Left colon (tissue), 2 donors: ENCODE measurements around the gene PCLO. TPM values are rescaled to one million over a fixed set of nuclear protein-coding genes. Genes with fewer than 3 reads are reported as not detected.
"Not testable (repeated sequence)": the region's sequence is repeated elsewhere in the genome, so short reads cannot be mapped to it uniquely, and the experiment has no call there.

Experiments
- ATAC-seq: fragments of 200-7000 bp; cut with Tn5 transposase; one replicate; pipeline ENCODE4 v1.9.1; 2020; ENCODE audit warnings: mild to moderate bottlenecking, moderate library complexity
- DNase-seq, 2 donors: peaks; one replicate each; pipeline ENCODE4 v3.0.0-alpha.2; 2020
- intact Hi-C, 2 donors: fragments of 100-400 bp; cut with DNase I in 1 of 2; cut with micrococcal nuclease in 1 of 2; formaldehyde crosslinking; loops; one replicate each; pipeline versions ENCODE4 v1.11.2 to v1.14.0; 2022; cut with DNase I, micrococcal nuclease
- total RNA-seq, 2 donors: library from RNA; stranded (reverse); fragmentation: NEBNext Ultra II Directional; extraction: Animal tissue kit (Norgen Biotek cat#: 25700); gene quantifications; one replicate each; pipeline ENCODE4 v1.2.1, GENCODE V29; 2021
- donor health status: DM: no; HTN: no; CAD: no.
- donor health status: DM: yes; HTN: yes; CAD: no.

PCLO gene
- total RNA-seq, 2 donors from 2014 or later = 7.2 to 9.2 TPM

DNA sequence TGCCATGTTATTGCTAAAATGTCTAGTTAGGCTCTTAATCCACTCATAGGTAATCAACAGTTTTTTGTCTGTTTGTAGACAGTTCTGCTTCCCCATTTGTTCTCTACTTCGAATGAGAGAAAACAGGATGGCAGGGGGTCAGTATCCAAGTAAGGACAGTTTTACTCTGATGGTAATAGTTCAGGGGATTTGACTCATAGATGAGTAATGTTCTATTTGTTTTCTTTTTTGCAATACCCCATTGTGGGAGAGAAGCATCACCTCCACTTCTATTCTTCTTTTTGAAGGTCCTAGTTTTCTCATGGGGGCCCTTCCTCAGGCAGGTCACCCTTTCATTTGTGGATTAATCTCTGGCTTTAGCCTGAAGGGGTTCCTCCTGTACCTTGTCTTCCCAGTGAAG lies 13.9 kb downstream of the PCLO start:
- no peak for DNase-seq
- ATAC-seq = no peak
- intact Hi-C loops = no loop called here

DNA sequence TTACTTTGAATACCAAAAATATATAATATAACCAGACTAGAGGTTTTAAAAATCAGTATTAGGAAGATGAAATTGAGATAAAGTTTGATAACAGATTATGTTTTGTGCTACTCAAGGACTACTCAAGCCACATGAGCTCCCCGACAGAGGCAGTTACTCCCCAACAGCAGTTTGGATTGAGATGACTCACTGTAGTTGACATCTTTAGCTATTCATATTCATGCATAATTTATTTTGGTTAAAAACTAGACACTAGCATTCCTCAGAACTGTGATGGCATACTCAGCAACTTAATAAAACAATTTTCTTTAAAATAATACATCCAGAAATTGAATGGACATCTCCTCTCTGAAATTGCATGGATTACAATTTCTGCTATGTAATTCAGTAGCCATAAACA lies 19.6 kb downstream of the PCLO start:
- no peak for DNase-seq
- no peak for ATAC-seq
- intact Hi-C loops = no loop called here

DNA sequence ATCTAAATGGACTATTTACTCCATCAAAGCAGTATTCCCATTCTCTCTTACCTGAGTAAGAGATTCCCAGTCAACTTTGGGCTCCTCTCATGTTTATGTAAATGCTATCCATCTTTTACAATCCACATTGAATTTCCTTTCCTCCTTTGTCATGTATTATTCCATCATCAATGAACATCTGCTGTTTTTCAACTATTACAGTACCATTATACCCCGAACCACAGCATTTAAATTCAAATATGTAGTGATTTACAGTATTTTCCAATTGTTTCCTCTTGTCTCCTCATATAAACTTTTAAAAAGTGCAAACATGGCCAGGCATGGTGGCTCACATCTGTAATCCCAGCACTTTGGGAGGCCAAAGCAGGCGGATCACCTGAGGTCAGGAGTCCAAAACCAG lies 20.3 kb downstream of the PCLO start:
- intact Hi-C loops = no loop called here
- no peak for ATAC-seq

DNA sequence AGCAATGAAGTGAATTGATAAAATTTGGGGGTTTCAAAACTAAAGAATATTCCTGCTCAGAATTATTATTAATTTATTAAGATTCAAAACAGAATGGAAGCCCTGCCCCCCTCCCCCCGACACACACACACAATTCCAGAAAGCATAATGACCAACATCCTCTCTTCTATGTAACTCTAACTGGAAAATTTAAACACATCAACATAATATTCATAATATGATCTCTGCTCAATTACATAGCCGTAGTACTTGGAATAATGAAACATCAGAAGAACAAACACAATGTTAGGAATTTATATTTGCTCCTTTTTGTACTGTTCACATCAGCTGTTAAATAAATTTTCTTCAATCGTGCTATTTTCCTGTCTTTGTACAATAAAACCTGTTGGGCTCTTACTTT lies 20.8 kb downstream of the PCLO start:
- no peak for ATAC-seq
- DNase-seq = no peak
- intact Hi-C loops = no loop called here

More for the DNA sequence above, 20.3 kb downstream of the PCLO start:
- no peak for DNase-seq

DNA sequence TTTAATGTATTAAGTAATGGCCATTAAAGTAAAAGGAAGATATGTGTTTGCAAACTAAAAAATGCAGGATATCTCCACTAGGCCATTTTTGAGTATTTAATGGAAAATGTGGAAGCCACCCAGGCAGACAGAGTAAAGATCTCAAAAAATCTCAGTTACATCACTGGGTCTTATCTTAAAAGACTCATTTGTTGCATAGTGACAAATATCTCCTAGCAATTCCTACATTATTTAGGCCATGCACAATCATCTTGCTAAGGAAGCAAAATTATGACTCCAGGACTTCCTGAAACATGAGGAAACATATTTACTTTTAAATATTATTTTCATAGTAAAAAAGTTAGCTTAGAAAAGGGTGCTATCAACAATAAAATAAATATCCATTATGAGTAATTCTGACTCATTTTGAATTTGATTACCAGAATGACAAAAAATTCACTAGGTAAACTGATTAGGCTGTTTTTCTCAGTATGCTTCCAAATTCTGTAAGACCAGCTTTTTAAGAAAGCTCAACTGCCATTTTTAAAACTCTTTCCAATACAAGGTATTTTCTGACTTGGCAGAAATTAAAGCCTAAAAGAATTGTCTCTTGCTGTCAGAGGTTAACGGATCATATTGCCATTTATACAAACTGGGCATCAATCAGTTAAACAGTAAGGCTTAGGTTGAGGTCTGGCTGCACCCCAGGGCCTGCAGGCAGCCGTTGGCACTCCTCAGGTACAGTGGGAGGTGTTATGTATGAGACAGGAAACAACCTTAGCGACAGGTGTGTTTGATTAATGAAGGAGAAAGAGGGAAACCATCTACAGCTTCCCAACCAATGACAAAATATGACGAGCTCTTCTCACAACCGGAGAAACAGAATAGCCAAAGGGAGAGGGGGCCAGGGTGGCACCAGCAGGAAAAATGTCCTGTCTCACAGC lies 31.8 kb downstream of the PCLO start:
- intact Hi-C loops = no loop called here
- no peak for DNase-seq
- peak; percentile 62 for ATAC-seq

DNA sequence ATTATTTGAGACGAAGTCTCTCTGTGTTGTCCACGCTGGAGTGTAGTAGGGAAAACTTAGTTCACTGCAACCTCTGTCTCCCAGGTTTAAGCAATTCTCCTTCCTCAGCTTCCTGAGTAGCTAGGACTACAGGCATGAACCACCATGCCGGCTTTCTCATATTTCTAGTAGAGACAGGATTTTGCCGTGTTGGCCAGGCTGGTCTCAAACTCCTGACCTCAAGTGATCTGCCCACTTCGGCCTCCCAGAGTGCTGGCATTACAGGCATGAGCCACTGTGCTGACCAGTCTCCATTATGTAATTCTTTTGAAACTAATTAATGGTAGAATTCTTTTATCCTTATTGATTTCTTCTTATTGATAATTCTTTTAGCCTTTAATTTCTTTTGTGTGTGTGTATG lies 32.5 kb downstream of the PCLO start:
- ATAC-seq = no peak
- no peak for DNase-seq
- intact Hi-C loops = no loop called here

DNA sequence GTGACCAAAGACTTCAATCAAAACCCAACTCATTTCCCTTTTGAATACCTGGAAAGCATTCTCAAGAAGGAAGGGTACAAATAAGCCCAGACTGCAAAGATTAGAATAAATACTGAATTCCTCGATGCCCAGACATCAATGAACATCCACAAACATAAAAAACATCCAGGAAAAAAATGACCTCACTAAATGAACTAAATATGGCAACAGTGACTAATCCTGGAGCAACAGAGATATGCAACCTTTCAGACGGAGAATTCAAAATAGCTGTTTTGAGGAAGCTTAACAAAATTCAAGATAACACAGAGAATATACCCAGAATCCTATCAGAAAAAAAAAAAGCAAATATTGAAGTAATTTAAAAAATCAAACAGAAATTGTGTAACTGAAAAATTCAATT lies 43.2 kb downstream of the PCLO start:
- intact Hi-C loops = no loop called here
- no peak for DNase-seq
- no peak for ATAC-seq

DNA sequence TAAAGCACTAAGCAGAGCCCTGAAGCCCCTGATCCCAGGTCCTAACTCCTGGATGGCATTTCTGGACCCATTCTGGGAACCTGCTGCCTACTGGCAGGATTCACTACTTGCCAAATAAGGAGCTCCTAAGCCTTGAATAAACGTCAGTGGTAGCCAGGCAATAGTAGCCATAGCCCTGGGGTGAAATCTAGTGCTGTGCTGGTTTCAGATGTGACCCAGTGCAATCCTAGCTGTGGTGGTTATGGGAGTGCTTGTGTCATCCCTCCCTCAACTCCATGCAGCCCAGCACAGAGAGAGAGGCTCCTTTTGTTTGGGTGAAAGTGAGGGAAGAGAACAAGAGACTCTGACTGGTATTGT lies 43.7 kb downstream of the PCLO start:
- ATAC-seq = no peak
- intact Hi-C loops = no loop called here

DNA sequence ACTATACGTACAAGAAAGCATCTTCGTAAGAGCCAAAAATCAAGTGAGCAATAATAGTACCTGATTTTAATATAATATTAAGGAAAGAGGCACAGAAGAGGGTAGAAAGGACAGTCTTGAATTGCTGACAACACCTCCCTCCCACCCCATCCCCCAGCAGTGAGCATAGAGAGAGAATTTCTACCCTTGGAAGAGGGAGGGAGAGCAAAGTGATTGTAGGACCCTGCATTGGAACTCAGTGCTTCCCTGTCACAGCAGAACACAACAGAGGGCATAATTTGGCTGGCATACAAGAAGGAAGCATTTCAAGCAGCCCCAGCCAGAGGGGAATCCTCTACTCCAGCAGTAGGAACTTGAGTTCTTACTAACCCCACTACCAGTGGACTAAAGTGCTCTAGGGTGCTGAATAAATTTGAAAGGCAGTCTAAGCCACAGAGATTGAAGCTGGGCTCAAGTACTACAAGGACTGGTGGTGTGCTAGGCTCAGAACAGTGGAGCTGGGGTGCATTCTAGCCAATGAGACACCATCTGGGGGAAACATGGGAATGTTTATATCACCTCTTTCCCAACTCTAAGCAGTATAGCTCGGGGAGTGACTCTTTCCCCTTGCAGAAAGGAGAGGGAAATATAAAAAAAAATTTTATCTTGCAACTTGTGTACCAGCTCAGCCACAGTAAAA lies 44.2 kb downstream of the PCLO start:
- no peak for DNase-seq
- intact Hi-C loops = no loop called here
- ATAC-seq = no peak

More for the DNA sequence above, 43.7 kb downstream of the PCLO start:
- DNase-seq = no peak

DNA sequence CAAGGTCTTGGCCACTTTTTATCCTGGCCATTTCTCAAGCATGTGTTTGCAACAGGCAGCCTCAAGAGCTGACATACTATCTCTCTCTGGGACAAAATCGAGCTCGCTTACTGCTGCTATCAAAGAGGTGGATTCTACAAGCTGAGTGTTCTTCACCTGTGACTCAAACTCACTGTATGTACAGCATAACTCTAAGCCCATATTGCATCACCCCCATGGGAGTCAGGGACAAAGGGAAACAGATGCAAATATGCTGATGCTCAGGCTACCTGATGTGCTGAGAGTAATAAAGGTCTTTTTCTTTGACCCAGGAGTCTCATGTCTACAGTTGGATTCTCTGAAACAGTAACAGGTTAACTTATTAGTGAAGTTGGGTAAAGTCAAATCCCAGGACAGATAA lies 45.2 kb downstream of the PCLO start:
- no peak for DNase-seq
- ATAC-seq = no peak
- intact Hi-C loops = no loop called here

DNA sequence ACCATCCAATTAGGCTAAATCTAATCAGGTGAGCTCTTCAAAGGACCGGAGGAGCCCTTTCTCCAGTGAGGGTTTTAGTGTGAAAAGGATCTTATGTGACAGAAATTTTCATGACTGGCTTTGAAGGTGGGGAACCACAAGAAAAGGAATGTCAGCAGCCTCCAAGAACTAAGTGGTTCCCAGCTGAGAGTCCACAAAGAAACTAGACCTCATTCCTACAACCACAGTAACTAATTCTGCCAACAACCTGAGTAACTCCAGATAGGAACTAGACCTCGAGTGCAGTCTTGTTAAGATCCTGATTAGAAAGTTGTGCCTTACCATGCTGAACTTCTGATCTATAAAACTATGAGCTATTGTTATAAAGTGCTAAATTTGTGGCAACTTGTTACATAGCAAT lies 51.3 kb downstream of the PCLO start:
- DNase-seq (no peak), ATAC-seq (no peak)
- intact Hi-C loops = no loop called here

DNA sequence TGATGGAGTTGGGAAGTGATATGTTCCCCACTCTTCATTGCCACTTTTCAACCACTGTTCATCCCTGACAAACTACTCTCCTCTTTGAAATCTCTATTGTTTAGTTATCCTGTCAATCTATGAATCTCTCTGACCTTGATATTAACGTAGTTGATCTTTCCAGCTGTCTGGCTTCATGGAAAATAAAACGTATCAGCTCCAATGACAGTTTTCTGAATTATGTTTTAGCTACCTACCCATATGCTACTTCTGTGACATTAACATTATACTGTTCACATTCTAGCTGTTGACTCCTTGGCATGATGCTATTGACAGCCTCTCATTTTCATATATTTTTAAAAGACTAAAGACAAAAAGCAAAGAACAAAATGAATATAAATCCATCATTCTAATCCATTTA lies 53.3 kb downstream of the PCLO start:
- ATAC-seq = no peak
- intact Hi-C loops = no loop called here
- DNase-seq = no peak

DNA sequence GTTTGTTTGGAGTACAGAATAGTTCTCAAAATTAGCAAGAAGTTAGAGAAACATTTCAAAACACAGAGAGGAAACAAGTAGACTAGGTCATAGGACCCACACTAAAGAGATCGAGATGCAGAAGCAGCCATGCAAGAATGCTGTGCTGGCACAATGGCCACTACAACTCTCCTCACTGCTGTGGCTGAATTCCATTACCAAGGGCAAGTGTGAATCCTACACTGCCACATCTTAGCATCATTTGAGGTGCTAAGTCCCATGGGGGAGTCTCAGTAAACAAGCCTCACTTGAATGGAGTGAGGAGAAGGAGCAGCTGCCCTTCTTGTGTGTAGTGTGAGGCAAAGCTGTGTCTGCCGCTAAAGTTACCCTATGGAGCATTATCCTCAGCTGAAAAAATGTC lies 56.7 kb downstream of the PCLO start:
- ATAC-seq = no peak
- DNase-seq = no peak
- intact Hi-C loops = no loop called here

DNA sequence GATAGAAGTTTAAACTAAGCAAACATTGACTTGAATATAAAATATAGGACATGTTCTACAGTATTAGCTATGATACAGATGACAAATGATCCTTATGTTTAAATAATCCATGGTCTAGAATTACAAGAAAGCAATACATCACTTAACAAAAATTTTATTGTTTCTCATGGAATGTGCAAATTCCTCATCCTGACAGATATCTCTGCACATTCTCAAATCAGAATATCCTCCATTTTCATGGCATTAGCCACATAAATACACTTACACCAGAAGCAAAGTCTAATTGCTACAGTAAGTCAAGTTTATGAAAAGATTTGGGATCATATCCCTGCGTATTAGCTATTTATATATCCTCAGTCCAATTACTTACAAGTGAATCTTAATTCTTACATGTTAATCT lies 57.6 kb downstream of the PCLO start:
- DNase-seq (no peak), ATAC-seq (no peak)
- intact Hi-C loops = no loop called here

DNA sequence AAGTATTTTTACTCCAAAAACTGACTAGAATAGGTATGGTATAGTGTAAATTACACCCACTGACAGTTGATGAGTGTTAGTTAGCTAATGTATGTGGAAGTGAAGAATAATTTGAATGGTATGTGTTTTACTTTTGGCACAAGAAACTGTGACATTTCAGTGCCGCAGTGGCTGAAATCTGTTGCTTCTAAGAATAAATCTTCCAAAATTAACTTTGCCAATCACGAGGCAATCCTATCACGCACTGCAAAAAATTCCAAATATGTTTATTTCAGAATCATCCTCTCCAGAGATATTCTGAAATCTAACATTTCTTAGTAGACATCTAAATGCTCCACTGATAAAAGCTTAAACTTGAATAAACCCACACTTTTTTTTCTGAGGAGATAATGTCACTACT lies 61.2 kb downstream of the PCLO start:
- ATAC-seq = no peak
- intact Hi-C loops = no loop called here
- no peak for DNase-seq

DNA sequence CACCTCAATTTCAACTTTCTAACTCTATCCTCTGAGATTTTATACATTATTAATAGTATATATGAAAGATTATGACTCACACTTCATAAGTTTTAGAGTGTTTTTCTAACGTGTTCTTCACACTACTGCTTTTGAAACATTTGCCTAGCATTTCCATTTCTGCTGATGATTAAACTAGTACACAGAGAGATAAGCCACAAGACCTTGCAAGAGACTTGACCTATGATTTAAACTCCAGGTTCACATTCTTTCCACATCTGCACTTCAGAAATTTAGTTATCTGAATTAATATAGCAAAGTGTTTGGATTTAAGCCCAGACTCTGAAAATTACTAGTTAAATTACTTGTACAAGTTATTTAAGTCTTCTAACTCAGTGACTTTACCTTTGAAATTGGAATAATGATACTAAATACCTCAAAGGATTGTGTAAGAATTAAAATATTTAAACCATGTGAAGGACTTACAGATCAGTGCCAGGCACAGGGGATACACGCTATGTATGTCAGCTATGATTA lies 66.6 kb downstream of the PCLO start:
- no peak for DNase-seq
- ATAC-seq = no peak
- intact Hi-C loops = no loop called here

DNA sequence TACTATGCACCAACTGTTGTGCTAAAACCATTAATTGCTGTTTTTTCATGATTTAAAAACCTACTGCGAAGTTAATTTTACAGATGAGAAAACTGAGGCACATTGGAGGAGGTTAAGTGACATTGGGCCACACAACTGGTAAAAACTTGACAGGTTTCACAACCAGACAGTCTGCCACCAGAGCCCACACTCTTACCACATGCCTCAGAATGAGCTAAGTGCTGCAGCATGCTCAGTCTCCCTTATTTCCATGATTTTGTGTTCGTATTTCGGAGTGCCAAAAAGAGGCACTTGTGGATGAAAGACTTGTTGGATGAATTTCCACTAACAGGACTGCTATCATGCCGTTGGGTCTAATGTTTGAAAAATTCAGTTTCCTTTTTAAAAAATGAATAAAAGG lies 77.4 kb downstream of the PCLO start:
- ATAC-seq (no peak), DNase-seq (no peak)
- intact Hi-C loops = no loop called here

DNA sequence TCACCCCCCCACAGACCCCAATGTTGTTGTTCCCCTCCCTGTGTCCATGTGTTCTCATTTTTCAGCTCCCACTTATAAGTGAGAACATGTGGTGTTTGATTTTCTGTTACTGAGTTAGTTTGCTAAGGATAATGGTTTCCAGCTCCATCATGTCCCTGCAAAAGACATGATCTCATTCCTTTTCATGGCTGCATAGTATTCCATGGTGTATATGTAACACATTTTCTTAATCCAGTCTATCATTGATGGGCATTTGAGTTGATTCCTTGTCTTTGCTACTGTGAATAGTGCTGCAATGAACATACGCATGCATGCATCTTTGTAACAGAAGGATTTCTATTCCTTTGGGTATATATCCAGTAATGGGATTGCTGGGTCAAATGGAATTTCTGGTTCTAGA lies 82.8 kb downstream of the PCLO start:
- intact Hi-C loops, DNase-seq, ATAC-seq: not testable (repeated sequence)

DNA sequence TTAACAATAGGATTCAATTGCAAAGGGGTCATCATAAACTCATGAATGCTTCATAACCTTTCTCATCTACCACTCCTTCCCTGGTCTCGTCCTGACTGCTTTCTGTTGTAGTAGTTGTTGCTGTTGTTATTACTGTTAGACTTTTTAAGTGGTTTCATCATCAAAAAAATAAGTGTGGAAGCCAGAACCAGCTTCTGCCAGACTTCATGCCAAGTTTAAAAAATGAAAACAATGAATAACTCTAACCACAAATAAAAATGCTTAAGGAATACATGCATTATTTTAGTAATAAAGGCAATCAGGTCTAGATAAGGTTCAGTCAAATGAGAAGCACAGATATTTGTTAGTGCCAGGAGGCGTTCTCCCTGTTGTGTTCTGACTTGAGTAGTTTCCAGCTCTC lies 85.4 kb downstream of the PCLO start:
- ATAC-seq (no peak), DNase-seq (no peak)
- intact Hi-C loops = no loop called here
